Activated naive CD8-positive, alpha-beta T cell treated with anti-CD3 and anti-CD28 coated beads, Interleukin-2, amount 50 U/mL, for 16 hours (primary cell): Measurements from ENCODE around the gene SLC5A3.

ENCODE experiments used
- DNase-seq: peaks from one replicate; pipeline ENCODE4 v3.0.0-alpha.2; 2020; ENCODE audit warnings: low read depth, low spot score

SLC5A3 gene

DNA sequence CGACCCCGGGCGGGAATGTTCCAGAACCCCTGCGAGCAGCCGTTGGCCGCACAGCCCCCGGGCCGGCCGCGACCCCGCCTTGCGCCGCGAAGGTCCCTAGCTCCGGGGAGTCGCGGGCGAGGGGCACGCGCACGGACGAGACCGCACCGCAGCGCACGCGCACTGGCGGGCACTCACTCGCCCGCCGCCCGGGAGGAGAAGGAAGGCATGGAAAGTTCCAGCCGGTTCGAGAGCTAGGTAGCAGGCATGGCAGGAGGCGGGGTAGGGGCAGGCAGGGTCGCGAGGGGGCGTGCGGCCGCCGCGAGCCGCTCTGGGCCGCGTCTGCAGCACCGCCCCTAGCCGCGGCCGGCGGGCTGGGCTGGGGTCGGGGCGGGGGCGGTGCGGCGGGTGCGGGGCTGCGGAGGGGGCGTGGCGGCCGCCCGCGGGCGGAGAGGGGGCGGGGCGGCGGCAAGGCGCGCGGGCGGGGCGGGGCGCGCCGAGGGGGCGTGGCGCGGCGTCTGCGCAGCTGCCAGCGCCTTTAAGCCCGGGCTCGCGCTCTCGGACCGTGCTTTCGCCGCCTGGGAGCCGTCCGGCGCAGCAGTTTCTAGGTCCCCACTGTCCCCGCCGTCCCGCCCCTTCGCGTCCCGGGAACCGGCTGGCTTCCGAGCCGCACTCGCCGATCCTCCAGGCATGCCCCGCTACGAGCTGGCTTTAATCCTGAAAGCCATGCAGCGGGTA is at the start of gene SLC5A3, which contains the start of gene MRPS6:
SLC5A3 (plus strand) TSS at position 547 of the 717 bp plus-strand sequence. CDS start 21,621 bp downstream, outside the sequence.
MRPS6 (plus strand) TSS at position 547 of the 717 bp plus-strand sequence; CDS start at position 670, 123 bp downstream.
- peak; percentile 35 for DNase-seq

DNA sequence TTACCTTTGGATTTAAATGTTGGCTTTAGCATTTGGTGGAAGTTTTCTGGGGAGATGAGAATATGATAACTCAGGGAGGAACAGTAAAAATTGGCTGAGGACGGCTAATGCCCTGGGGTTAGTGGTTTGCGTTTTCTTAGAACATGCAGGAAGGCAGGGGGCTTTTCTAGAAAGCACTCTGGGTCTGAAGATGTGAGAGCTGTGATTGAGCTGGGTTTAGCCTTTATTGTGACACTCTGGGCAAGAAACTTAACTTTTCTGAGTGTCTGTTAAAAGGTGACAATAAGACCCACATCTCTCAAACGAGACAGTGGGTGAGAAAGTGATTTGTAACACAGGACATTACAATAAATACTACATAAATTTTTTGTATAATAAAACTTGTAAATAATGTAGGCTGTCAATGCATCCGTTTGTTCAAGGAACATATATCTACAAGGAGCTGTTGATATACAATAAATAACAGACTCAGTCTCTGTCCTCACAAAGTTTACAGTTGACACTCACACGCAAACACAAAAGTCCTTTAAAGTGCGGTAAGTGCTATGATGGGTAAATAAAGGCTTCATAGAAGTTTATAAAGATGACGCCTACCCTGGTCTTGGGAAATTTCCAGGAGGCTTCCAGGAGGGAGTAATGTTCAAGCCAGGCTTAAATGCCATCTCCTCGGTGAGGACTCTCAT is 49.5 kb upstream of the SLC5A3 start:
- DNase-seq, result no peak

DNA sequence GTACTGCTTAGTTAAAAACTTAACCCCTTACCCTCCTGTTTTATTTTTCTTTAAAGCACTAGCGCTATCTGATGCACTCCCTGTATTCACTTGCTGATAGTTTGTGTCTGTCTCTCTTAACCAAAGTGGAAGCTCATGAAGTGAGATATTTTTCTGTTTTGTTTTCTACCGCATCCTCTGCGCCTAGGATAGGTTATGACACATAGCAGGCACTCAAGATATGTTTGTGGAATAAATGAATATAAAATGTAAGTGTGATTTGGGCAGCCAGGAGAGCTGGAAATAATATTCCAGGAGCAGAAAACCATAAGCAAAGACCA is 49.0 kb upstream of the SLC5A3 start:
- DNase-seq, result no peak

DNA sequence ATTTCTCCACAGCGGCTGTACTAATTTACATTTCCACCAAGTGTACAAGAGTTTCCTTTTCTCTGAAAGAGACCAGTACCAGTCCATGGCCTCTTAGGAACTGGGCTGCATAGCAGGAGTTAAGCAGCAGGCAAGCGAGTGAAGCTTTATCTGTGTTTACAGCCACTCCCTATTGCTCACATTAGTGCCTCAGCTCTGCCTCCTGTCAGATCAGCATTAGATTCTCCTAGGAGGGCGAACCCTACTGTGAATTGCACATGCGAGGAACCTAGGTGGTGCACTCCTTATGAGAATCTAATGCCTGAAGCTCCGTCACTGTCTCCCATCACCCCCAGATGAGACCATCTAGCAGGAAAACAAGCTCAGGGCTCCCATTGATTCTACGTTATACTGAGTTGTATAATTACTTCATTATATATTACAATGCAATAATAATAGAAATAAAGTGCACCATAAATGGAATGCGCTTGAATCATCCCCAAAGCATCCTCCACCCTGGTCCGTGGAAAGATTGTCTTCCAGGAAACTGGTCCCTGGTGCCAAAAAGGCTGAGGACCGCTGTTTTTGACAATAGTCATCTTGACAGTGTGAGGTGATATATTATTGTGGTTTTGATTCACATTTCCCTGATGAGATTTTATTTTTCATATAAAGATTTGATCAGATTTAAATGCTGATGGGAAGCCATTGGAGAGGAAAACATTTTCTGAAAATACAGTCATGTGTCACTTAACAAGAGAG is 45.5 kb upstream of the SLC5A3 start:
- no peak for DNase-seq

- DNase-seq, result no peak
Measured at GRCh38 chr21:34029743-34030528, 43.4 kb upstream of the SLC5A3 start.

GRCh38 chr21:34031835-34032370 is 41.5 kb upstream of the SLC5A3 start:
- DNase-seq, result no peak

- no peak for DNase-seq
Measured at GRCh38 chr21:34034369-34035014, 38.9 kb upstream of the SLC5A3 start.

- no peak for DNase-seq
Measured at GRCh38 chr21:34035619-34036354, 37.6 kb upstream of the SLC5A3 start.

DNA sequence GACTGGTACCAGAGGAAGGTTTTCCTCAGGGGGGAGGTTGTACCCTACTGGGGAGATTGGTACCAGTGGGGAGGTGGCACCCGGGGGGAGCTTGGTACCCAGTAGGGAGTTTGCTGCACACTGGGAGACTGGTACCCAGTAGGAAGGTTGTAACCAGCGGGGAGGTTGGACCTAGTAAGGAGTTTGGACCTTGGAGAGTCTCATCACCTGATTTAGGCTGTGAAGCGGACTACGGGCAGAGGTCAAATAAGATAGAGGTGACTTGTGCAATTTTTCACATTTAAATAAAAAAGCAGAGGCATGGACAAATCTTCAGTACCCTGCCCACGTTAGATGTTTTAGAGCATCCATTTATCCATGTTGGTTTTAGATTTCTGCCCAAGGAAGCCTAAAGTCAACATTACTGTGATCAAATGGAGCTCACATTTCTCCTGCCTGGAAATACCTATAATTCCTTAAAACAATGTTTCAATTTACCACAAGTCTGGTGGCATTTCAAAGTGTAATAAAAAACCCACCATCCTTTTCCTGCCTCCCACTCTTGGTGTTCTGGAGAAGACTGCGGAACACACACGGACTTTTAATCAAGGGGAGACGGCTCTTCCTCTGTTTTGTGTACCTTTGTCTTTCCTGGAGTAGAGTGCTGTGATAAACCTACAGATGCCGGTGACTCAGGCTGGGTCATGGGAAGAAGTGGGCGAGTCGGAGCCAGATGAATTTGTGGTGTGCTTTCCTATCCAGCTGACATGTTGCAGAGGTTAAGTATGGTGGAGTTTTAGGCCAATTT is 36.2 kb upstream of the SLC5A3 start:
- no peak for DNase-seq

DNA sequence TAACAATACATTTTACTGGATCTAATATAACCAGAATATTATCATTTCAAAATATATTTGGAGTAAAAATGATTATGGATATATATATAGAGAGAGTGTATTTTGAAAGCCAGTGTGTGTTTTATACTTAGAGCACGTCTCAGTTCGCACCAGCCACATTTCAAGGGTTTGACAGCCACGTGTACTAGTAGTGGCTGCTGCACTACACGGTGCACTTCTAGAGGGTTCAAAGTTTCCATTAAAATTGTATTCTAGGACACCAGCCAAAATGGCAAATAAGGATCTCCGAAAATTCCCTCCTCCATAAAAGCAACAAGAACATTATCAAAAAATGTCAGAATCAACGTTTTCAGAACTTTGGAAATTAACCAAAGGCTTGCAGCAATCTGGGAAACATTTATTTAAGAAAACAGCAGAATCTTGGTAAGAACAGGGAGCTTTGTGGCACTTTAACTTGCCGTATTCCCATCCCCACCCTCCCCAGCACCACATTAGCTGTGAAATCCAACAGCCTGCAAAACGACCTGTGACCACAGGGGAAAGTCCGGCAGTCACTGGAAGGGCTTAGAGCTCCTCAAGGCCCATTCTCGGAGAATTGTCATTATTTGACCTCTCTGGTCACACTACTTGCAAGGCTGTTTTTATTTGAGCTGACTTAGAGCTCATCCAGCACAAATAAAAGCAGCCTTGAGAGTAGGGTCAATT is 33.5 kb upstream of the SLC5A3 start:
- DNase-seq, result no peak

DNA sequence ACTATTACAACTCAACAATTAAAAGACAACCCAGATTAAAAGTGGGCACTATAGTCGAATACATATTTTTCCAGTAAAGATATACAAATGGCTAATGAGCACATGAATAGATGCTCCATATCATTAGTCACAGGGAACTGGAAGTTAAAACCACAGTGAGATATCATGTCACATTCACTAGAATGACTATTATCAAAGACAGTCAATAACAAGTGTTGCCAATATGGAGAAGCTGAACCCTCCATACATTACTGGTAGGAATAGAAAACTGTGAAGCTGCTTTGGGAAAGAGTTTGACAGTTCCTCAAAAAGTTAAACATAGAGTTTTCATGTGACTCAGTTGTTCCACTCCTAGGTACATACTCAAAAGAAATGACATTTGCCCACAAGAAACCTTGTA is 30.6 kb upstream of the SLC5A3 start:
- no peak for DNase-seq

GRCh38 chr21:34043333-34043732 is 30.0 kb upstream of the SLC5A3 start:
- DNase-seq, result no peak

GRCh38 chr21:34046917-34047316 is 26.5 kb upstream of the SLC5A3 start:
- DNase-seq, result no peak

- no peak for DNase-seq
Measured at GRCh38 chr21:34047835-34048234, 25.5 kb upstream of the SLC5A3 start.

GRCh38 chr21:34052171-34052570 is 21.2 kb upstream of the SLC5A3 start:
- DNase-seq, result no peak

- DNase-seq, result no peak
Measured at GRCh38 chr21:34054259-34054658, 19.1 kb upstream of the SLC5A3 start.

DNA sequence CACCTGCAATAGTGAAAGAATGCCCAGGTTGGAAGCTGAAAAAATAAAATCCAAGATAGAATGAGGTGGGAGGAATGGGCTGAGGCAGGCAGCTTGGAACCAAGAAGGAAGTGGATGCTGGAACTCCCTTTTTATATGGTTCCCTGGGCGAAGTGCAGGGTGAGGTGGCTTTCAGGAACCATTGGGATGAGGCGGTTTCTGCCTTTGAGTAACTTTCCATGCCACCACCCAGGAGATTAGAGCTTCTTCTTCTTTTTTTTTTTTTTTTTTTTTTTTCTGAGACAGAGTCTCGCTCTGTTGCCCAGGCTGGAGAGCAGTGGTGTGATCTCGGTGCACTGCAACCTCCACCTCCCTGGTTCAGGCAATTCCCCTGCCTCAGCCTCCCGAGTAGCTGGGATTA is 17.8 kb upstream of the SLC5A3 start:
- DNase-seq, result no peak

GRCh38 chr21:34061983-34062382 is 11.4 kb upstream of the SLC5A3 start:
- no peak for DNase-seq

DNA sequence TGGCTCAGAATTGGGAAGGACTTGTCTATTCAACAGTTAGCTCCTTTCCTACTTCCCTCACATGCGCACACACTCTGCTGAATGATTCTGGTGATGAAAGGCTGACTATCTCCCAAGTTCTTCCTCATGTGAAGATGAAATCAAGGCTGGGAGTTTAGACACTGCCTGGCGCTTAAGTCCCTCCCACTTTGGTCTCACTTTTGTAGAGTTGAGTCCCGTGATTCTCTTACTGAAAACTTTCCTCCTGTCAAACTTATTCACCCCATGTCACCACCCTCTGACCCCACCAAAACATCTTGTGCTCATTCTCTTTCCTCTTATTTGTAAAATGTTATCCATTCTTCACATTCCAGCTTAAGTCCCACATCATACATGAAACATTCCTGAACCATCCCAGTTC is 8.4 kb upstream of the SLC5A3 start:
- DNase-seq, result no peak
